Upper lobe of left lung (tissue), 4 donors: ENCODE data around the gene CDK11B.

Experiments
- POLR2A ChIP-seq, 4 donors: fragments of 450-650 bp; IDR thresholded peaks; one replicate each; pipeline ENCODE4 v1.5.1; 2016 to 2017; ENCODE audit warnings: antibody characterized with exemption in 4 of 4, mild to moderate bottlenecking in 2 of 4
- TF ChIP-seq, protein P1 (sequence below), 6 experiments: fragments of 450-650 bp in 4 of 6; fragments of 200-600 bp in 2 of 6; sonication (generic) in 2 of 6; IDR thresholded peaks; one replicate each; pipeline ENCODE4 v1.5.1; 2016 to 2019; ENCODE audit warnings: antibody characterized with exemption in 6 of 6

DNA sequence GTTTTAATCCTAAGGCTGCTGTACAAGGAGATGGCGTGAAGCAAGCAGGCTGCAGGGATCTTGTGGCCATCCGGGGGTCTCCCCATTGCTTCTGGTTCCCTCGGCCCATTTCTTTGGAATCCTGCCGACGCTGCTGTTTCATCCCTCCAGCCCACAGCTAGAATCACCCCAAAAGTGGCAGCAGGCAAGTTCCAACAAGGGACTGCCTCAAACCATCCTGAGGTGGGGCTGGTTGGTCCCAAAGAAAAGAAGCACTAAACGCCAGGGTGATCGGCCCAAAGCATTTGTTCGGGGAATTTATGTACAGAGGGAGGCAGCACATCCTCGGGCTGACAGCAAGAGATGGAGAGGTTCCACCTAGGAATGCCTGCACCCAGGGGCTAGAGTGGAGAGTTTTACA lies 48.0 kb downstream of the CDK11B start:
- TF ChIP-seq POLR2A (IDR thresholded peaks at IDR 0.05) = no peak
- TF ChIP-seq, protein P1, sequence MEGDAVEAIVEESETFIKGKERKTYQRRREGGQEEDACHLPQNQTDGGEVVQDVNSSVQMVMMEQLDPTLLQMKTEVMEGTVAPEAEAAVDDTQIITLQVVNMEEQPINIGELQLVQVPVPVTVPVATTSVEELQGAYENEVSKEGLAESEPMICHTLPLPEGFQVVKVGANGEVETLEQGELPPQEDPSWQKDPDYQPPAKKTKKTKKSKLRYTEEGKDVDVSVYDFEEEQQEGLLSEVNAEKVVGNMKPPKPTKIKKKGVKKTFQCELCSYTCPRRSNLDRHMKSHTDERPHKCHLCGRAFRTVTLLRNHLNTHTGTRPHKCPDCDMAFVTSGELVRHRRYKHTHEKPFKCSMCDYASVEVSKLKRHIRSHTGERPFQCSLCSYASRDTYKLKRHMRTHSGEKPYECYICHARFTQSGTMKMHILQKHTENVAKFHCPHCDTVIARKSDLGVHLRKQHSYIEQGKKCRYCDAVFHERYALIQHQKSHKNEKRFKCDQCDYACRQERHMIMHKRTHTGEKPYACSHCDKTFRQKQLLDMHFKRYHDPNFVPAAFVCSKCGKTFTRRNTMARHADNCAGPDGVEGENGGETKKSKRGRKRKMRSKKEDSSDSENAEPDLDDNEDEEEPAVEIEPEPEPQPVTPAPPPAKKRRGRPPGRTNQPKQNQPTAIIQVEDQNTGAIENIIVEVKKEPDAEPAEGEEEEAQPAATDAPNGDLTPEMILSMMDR (IDR thresholded peaks at IDR 0.05) = no peak
